GM12878 (cell line): ENCODE measurements around the gene KCNQ1. TPM values are rescaled to one million over a fixed set of nuclear protein-coding genes. Genes with fewer than 3 reads are reported as not detected.

Experiments
- ATAC-seq: fragments of 200-7000 bp; cut with Tn5 transposase; 3 replicates; pipeline ENCODE4 v1.9.1; 2020; ENCODE audit warnings: mild to moderate bottlenecking, moderate library complexity
- BruUV-seq: library from RNA; stranded (reverse); fragments of 400-500 nt; replicated peaks from 2 replicates; lab custom pipeline; 2021; lab: Mats Ljungman, UMichigan
- CTCF ChIA-PET: fragments of 300-600 bp; sonication (Branson Sonifier 250); formaldehyde crosslinking; extraction: SDS; loops from one replicate; lab custom pipeline; 2021; ENCODE audit warnings: inconsistent platforms; lab: Yijun Ruan, JAX
- POLR2A ChIA-PET: fragments of 350-600 bp; formaldehyde crosslinking; extraction: SDS; loops from one replicate; lab custom pipeline; 2021; ENCODE audit warnings: inconsistent platforms; lab: Charles Lee
- RAD21 ChIA-PET: fragments of 300-600 bp; sonication (Branson Sonifier 250); formaldehyde crosslinking; loops from one replicate; lab custom pipeline; 2023; ENCODE audit warnings: antibody characterized with exemption; ENCODE audit not compliant: unreplicated experiment; lab: Charles Lee
- SMC1A ChIA-PET: fragments of 300-600 bp; sonication (Branson Sonifier 250); formaldehyde crosslinking; loops from one replicate; lab custom pipeline; 2023; ENCODE audit not compliant: unreplicated experiment, uncharacterized antibody; lab: Charles Lee
- DNase-seq: peaks from one replicate; pipeline ENCODE4 v3.0.0-alpha.2; 2011; ENCODE audit warnings: low read depth, low spot score
- FAIRE-seq: peaks from 3 replicates; lab custom pipeline; 2011; peaks lifted over from hg19 to GRCh38; lab: Jason Lieb, UNC
- H2AFZ ChIP-seq: 2 replicates; pipeline ENCODE4 v1.6.0; 2011; ENCODE audit warnings: low read depth, low read length, control low read depth; ENCODE audit not compliant: control insufficient read depth
- H3K27ac ChIP-seq: 2 replicates; pipeline ENCODE4 v1.5.1; 2011; ENCODE audit warnings: control low read depth; ENCODE audit not compliant: control insufficient read depth, insufficient read depth
- H3K27me3 ChIP-seq, 2 experiments: replicated peaks in 1 of 2; 2 replicates each; pipeline versions ENCODE4 v1.6.0 to v1.6.1; 2011; ENCODE audit warnings: low read length in 1 of 2; ENCODE audit not compliant: control insufficient read depth in 2 of 2, insufficient read depth in 2 of 2
- H3K36me3 ChIP-seq, 2 experiments: 2 replicates each; pipeline ENCODE4 v1.5.1; 2011; ENCODE audit warnings: low read length in 1 of 2; ENCODE audit not compliant: control insufficient read depth in 2 of 2, insufficient read depth in 2 of 2
- H3K4me1 ChIP-seq: 2 replicates; pipeline ENCODE4 v1.6.1; 2011; ENCODE audit warnings: mild to moderate bottlenecking, low read length, moderate library complexity, mixed read lengths; ENCODE audit not compliant: control insufficient read depth, insufficient read depth
- H3K4me2 ChIP-seq: 2 replicates; pipeline ENCODE4 v1.6.0; 2011; ENCODE audit warnings: control low read depth; ENCODE audit not compliant: control insufficient read depth, insufficient read depth
- H3K4me3 ChIP-seq: fragments of 200-600 bp; sonication (generic); 2 replicates; pipeline ENCODE4 v1.5.1; 2016
- H3K79me2 ChIP-seq: 2 replicates; pipeline ENCODE4 v1.6.0; 2011; ENCODE audit warnings: low read length; ENCODE audit not compliant: control insufficient read depth, insufficient read depth
- H3K9ac ChIP-seq: 2 replicates; pipeline ENCODE4 v1.8.0; 2011; ENCODE audit warnings: low read length, control low read depth, mixed read lengths; ENCODE audit not compliant: control insufficient read depth, insufficient read depth
- H3K9me3 ChIP-seq: replicated peaks from 3 replicates; pipeline ENCODE4 v1.5.1; 2011; ENCODE audit warnings: mild to moderate bottlenecking, low read length; ENCODE audit not compliant: control insufficient read depth, insufficient read depth
- H4K20me1 ChIP-seq: 2 replicates; pipeline ENCODE4 v1.6.0; 2011; ENCODE audit not compliant: control insufficient read depth, insufficient read depth
- CTCF ChIP-seq, 3 experiments: IDR thresholded peaks in 2 of 3; conservative IDR thresholded peaks in 1 of 3; 2 replicates each; pipeline ENCODE4 v1.5.1; 2011; ENCODE audit warnings: low read depth in 3 of 3, low read length in 3 of 3, mild to moderate bottlenecking in 3 of 3, control low read depth in 2 of 3, moderate library complexity in 2 of 3, inconsistent platforms in 1 of 3, mixed read lengths in 1 of 3; ENCODE audit not compliant: control insufficient read depth in 2 of 3, insufficient read depth in 1 of 3; ENCODE audit errors: extremely low read depth in 1 of 3
- KAT2A ChIP-seq: conservative IDR thresholded peaks from 2 replicates; pipeline ENCODE4 v1.6.1; 2011; ENCODE audit warnings: low read depth, low read length; ENCODE audit not compliant: control insufficient read depth
- MYC ChIP-seq: IDR thresholded peaks from 2 replicates; pipeline ENCODE4 v1.6.1; 2011; ENCODE audit warnings: mild to moderate bottlenecking, low read length, moderate library complexity, inconsistent platforms; ENCODE audit not compliant: insufficient read depth, insufficient replicate concordance, insufficient read length, severe bottlenecking
- RELB ChIP-seq: fragments of 450-650 bp; IDR thresholded peaks from 2 replicates; pipeline ENCODE4 v1.6.1; 2017; ENCODE audit warnings: low read depth, mild to moderate bottlenecking, moderate library complexity
- STAT1 ChIP-seq: fragments of 450-650 bp; conservative IDR thresholded peaks from 2 replicates; pipeline ENCODE4 v1.6.1; 2014; ENCODE audit warnings: antibody characterized with exemption, mild to moderate bottlenecking
- ZBED1 ChIP-seq: IDR thresholded peaks from 2 replicates; pipeline ENCODE4 v1.6.1; 2016; ENCODE audit warnings: borderline replicate concordance
- WGBS: methylation state at CpG from one replicate; pipeline ENCODE4 v1.1.6; 2016; ENCODE audit warnings: low lambda C conversion rate; ENCODE audit not compliant: insufficient replicate concordance, insufficient coverage; ENCODE audit errors: missing lambda C conversion rate; 5-methylcytosine and 5-hydroxymethylcytosine counted together
- in situ Hi-C: fragments of 300-500 bp; cut with MboI; formaldehyde crosslinking; loops from 9 replicates; pipeline ENCODE4 v1.14.3; 2018; ENCODE audit warnings: mixed read lengths
- intact Hi-C: fragments of 100-400 bp; cut with micrococcal nuclease; formaldehyde crosslinking; loops from one replicate; pipeline ENCODE4 v1.14.2; 2022; ENCODE audit not compliant: unreplicated experiment
- polyA plus RNA-seq, 11 experiments: library from polyadenylated mRNA; depleted of rRNA in 4 of 11; unstranded in 6 of 11; stranded (reverse) in 5 of 11; fragments of >200 nt; fragmentation: Nextera tagmentation in 4 of 11; fragmentation: Illumina TruSeq in 1 of 11; extraction: Ambion mirVana in 4 of 11; extraction: Trizol in 1 of 11; gene quantifications; 1 replicate in 1 of 11; 2 replicates in 10 of 11; pipeline versions ENCODE4 v1.2.1 to v1.2.3, GENCODE V29; 2011 to 2016; ENCODE audit warnings: inconsistent platforms in 2 of 11, missing spikeins in 2 of 11, low read depth in 1 of 11
- total RNA-seq, 4 experiments: library from RNA; depleted of rRNA in 3 of 4; stranded (reverse); fragments of >200 nt in 3 of 4; fragmentation: Illumina TruSeq in 1 of 4; extraction: Trizol in 1 of 4; gene quantifications; 2 replicates each; pipeline versions ENCODE4 v1.2.1 to v1.2.3, GENCODE V29; 2013 to 2021

Gene KCNQ1
- total and polyA plus RNA-seq, 10 of the 15 experiments (the other 5 are each of a cell fraction or from before 2014, with no cell fraction given) = 0.03 to 0.15 (median 0.12) TPM; not detected in 7

GRCh38 chr11:2671748-2672147 lies 226.9 kb downstream of the KCNQ1 start:
- H4K20me1 ChIP-seq = no peaks in the 10 kb centered on the region
- DNase-seq (no peak), FAIRE-seq (no peak), ATAC-seq (no peak)
- no peak overlapping the region for H3K4me3 ChIP-seq
- SMC1A ChIA-PET = no interaction called here
- no peaks in the 10 kb centered on the region for H3K9me3 ChIP-seq
- no peaks in the 10 kb centered on the region; the same call in 1 of the 2 replicates for H3K79me2 ChIP-seq
- in situ Hi-C loops (no loop called here), intact Hi-C loops (no loop called here)
- H3K27ac ChIP-seq = no peak overlapping the region
- no peaks in the 10 kb centered on the region for H3K4me1 ChIP-seq
- RAD21 ChIA-PET = no interaction called here
- H3K36me3 ChIP-seq = no peaks in the 10 kb centered on the region; a peak in 1 of 4 replicates
- H3K9ac ChIP-seq = no peak overlapping the region
- CTCF ChIA-PET = no interaction called here
- BruUV-seq = no TSS peak
- no peaks in the 10 kb centered on the region for H3K27me3 ChIP-seq
- 46% methylated on average over 3 of the region's 3 CpGs for WGBS
- H3K4me2 ChIP-seq = no peak overlapping the region
- POLR2A ChIA-PET = no interaction called here
- no peak for TF ChIP-seq KAT2A
- TF ChIP-seq RELB = no peak
- no peak for TF ChIP-seq CTCF (IDR thresholded peaks at IDR 0.05 in 2 of 3, conservative IDR thresholded peaks at IDR 0.05 in 1 of 3; ENCODE audit: control insufficient read depth in 2 of 3, extremely low read depth in 1 of 3, insufficient read depth in 1 of 3, low read depth in 3 of 3, low read length in 3 of 3)
- no peak for TF ChIP-seq STAT1
- no peak for TF ChIP-seq ZBED1
- TF ChIP-seq MYC = no peak
- no peak overlapping the region for H2AFZ ChIP-seq
